ENCODE measurements around the gene SETD2.

Gene SETD2

GRCh38 chr3:47012342-47013230 is 151.3 kb downstream of the SETD2 start:
- Histone ChIP-seq H3K27ac (ENCODE audit: low read depth, low read length) (no peak overlapping the region), H3K4me1 (ENCODE audit: control insufficient read depth, low read length) (peaks cover 30% of the 10 kb centered on the region), H3K4me2 (ENCODE audit: low read length) (no peak overlapping the region), H3K4me3 (ENCODE audit: low read length) (no peak overlapping the region), H3F3A (ENCODE audit: control insufficient read depth, insufficient read depth) (peaks cover 12% of the 10 kb centered on the region), H3K27me3 (ENCODE audit: control insufficient read depth, low read length) (no peaks in the 10 kb centered on the region), H3K9me2 (replicated peaks; ENCODE audit: control insufficient read depth, low read length) (no peaks in the 10 kb centered on the region), H3K9me3 (ENCODE audit: control insufficient read depth, insufficient read depth, low read length) (no peaks in the 10 kb centered on the region), H4K20me1 (ENCODE audit: control insufficient read depth, insufficient read depth, low read depth, low read length) (no peaks in the 10 kb centered on the region), H3K79me2 (ENCODE audit: control insufficient read depth, low read length) (no peaks in the 10 kb centered on the region), H3K36me3 (ENCODE audit: control insufficient read depth, low read length) (peaks cover 24% of the 10 kb centered on the region)
- TF ChIP-seq EZH2phosphoT487 (IDR thresholded peaks at IDR 0.05; ENCODE audit: borderline replicate concordance, low read length) (no peak), CTCF (IDR thresholded peaks at IDR 0.05; ENCODE audit: low read depth, low read length, poor library complexity, severe bottlenecking) (no peak)

GRCh38 chr3:47011371-47011770 is 152.5 kb downstream of the SETD2 start:
- H3K4me1 ChIP-seq (ENCODE audit: control insufficient read depth, low read length) = peaks cover 19% of the 10 kb centered on the region
- no peaks in the 10 kb centered on the region for H3K79me2 ChIP-seq (ENCODE audit: control insufficient read depth, low read length)
- no peaks in the 10 kb centered on the region for H3K27me3 ChIP-seq (ENCODE audit: control insufficient read depth, low read length)
- no peak for TF ChIP-seq CTCF (IDR thresholded peaks at IDR 0.05; ENCODE audit: low read depth, low read length, poor library complexity, severe bottlenecking)
- no peak for TF ChIP-seq EZH2phosphoT487 (IDR thresholded peaks at IDR 0.05; ENCODE audit: borderline replicate concordance, low read length)
- no peak overlapping the region for H3K27ac ChIP-seq (ENCODE audit: low read depth, low read length)
- H3K4me3 ChIP-seq (ENCODE audit: low read length) = no peak overlapping the region
- peaks cover 16% of the 10 kb centered on the region for H3K36me3 ChIP-seq (ENCODE audit: control insufficient read depth, low read length)
- H3K9me2 ChIP-seq (replicated peaks; ENCODE audit: control insufficient read depth, low read length) = no peaks in the 10 kb centered on the region
- H3K9me3 ChIP-seq (ENCODE audit: control insufficient read depth, insufficient read depth, low read length) = no peaks in the 10 kb centered on the region
- H4K20me1 ChIP-seq (ENCODE audit: control insufficient read depth, insufficient read depth, low read depth, low read length) = no peaks in the 10 kb centered on the region
- peaks cover 6% of the 10 kb centered on the region for H3F3A ChIP-seq (ENCODE audit: control insufficient read depth, insufficient read depth)
- H3K4me2 ChIP-seq (ENCODE audit: low read length) = no peak overlapping the region

GRCh38 chr3:47010910-47011309 is 153.0 kb downstream of the SETD2 start:
- no peak overlapping the region for H3K27ac ChIP-seq (ENCODE audit: low read depth, low read length)
- H3K4me2 ChIP-seq (ENCODE audit: low read length) = no peak overlapping the region
- H3K9me3 ChIP-seq (ENCODE audit: control insufficient read depth, insufficient read depth, low read length) = no peaks in the 10 kb centered on the region
- H3F3A ChIP-seq (ENCODE audit: control insufficient read depth, insufficient read depth) = peaks cover 6% of the 10 kb centered on the region
- peaks cover 19% of the 10 kb centered on the region for H3K4me1 ChIP-seq (ENCODE audit: control insufficient read depth, low read length)
- H3K36me3 ChIP-seq (ENCODE audit: control insufficient read depth, low read length) = peaks cover 18% of the 10 kb centered on the region
- H4K20me1 ChIP-seq (ENCODE audit: control insufficient read depth, insufficient read depth, low read depth, low read length) = no peaks in the 10 kb centered on the region
- H3K9me2 ChIP-seq (replicated peaks; ENCODE audit: control insufficient read depth, low read length) = no peaks in the 10 kb centered on the region
- TF ChIP-seq CTCF (IDR thresholded peaks at IDR 0.05; ENCODE audit: low read depth, low read length, poor library complexity, severe bottlenecking) = no peak
- no peaks in the 10 kb centered on the region for H3K79me2 ChIP-seq (ENCODE audit: control insufficient read depth, low read length)
- H3K27me3 ChIP-seq (ENCODE audit: control insufficient read depth, low read length) = no peaks in the 10 kb centered on the region
- no peak overlapping the region for H3K4me3 ChIP-seq (ENCODE audit: low read length)

All from DOHH2 (cell line).